Posterior cingulate gyrus (tissue), 11 donors: ENCODE results near the gene MACROD2.

Experiments used
- DNase-seq, 10 donors: peaks; one replicate each; pipeline versions ENCODE4 v3.0.0 to v3.0.0-alpha.2; 2020 to 2021; ENCODE audit warnings: mixed read lengths in 3 of 10
- intact Hi-C: fragments of 100-400 bp; cut with DNase I; formaldehyde crosslinking; loops from one replicate; pipeline ENCODE4 v1.15.1; 2023

Gene MACROD2

GRCh38 chr20:15556869-15557268, 1561.6 kb downstream of the MACROD2 start:
- DNase-seq, result no peak
- intact Hi-C loops, result no loop called here

DNA sequence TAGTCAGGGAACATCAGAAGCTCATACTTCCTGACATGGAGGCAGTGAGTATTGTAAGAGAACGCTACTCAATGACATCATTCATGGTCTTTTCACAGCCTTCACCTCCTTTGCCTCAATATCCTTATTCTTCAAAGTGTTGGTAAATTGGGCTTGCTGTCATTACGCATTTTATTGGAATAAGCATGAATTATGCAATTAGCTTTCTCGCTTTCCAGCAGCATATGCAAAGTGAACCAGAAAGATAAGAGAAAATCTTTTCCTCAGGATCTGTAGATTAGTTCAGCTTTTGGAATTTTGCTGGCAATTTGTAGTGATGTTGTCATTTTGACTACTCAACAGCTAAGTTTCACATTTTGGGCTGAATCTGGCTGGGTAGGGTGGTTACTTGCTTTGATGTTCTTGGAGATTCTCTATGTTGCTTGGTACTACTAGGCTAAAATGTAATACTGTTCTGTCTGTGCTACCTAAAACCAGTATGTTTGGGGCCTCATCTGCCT, 1565.8 kb downstream of the MACROD2 start:
- no peak for DNase-seq
- intact Hi-C loops, result loop anchor here (10.0 kb wide), 1 partner anchor 194 kb away; no protein-coding TSS in a partner anchor

DNA sequence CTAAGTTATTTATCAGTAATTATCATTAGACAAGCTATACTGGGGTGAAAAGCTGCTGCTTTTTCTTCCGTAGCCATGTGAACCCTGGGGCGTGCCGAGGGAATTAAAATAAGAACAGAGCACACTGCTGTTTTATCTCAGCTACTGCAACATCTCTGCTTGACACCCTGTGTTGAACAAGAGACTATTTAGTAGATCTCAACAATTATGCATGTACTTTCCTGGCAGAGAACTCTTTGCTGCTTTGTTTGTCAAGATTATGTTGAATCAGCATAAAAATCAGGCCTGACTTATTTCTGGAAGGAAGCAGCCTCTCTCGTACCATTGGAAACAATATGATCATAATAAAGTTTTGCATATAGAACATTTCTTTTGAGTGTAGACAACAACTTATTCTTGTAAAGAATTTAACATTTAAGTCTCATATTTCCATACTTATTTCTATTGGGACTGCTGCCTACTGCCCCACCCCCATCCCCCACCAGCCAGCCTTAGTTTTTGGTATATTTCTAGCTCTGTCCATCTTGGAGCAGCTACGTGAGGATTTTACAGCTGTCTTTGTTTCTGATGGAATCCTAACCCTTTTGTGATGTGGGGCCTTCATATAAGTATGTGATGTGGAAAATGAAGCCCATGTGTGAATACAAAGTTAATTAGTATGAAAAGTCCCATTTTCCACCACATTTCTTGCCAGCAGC, 1566.5 kb downstream of the MACROD2 start:
- peak in 3 of 10 donors; percentile 39 to 74 (median 41) for DNase-seq
- intact Hi-C loops, result loop anchor here (10.0 kb wide), 1 partner anchor 193 kb away; no protein-coding TSS in a partner anchor

DNA sequence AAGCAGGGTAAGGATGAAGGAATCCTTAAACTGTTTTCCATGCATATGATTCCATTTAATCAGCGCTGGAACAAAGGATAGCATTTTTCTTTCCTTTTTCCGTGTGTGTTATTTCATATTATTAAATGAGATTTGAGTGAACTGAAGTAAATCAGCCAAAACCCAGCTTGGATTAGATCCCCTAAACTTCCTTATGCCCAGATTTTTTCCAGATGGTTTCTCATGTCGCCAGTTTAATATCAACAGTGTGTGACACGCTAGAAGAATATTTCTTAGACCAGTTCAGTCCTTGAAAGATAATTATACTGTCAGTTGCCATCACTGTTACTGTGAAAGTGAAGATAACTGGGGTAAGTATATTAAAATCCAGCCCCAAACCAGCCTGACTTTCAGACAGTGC, 1568.5 kb downstream of the MACROD2 start:
- DNase-seq, result no peak

DNA sequence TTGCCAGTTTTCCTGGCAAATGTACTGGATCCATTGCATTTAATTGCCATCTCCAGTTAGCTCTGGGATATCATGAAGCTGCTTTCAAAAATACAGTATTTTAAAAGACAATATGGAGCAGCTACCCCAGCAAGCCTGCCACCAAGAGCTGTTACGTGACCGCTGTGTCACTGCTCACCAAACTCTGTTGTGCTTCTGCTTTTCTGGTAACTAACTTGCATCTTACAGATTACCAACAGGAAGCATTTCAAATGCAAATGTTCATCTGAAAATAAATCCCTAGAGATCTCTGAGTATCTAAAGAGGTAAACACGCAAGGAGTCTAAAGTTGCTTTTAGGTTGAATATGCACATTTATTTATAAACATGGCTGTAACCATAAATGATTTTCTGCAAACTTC, 1569.7 kb downstream of the MACROD2 start:
- DNase-seq, result no peak
- intact Hi-C loops, result loop anchor here (10.0 kb wide), 1 partner anchor 190 kb away; no protein-coding TSS in a partner anchor

More for the DNA sequence above, 1568.5 kb downstream of the MACROD2 start:
- intact Hi-C loops, result loop anchor here (10.0 kb wide), 1 partner anchor 191 kb away; no protein-coding TSS in a partner anchor

GRCh38 chr20:15565786-15566185, 1570.5 kb downstream of the MACROD2 start:
- intact Hi-C loops, result loop anchor here (10.0 kb wide), 1 partner anchor 189 kb away; no protein-coding TSS in a partner anchor
- no peak for DNase-seq

DNA sequence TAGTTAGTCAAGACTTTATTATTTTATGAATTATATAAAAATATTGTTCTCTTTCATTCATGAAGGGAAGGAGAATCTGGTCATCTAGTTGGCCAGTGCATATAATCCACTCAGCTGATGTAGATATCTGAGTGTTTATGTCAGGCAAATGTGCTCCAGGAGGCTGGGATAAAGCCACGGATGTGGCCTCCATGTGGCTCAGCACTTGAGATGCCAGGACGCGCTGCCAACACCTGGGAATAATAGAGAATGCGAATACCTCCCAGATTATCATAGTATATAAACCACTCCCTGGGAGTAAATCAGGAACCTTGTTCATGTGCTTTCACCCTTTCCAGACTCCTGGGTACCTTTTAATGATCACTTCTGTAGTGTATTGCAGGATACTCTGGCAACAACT, 1571.9 kb downstream of the MACROD2 start:
- intact Hi-C loops, result loop anchor here (10.0 kb wide), 1 partner anchor 188 kb away; no protein-coding TSS in a partner anchor
- no peak for DNase-seq

GRCh38 chr20:15570156-15570555, 1574.8 kb downstream of the MACROD2 start:
- intact Hi-C loops, result no loop called here
- DNase-seq, result no peak

GRCh38 chr20:15571056-15571455, 1575.7 kb downstream of the MACROD2 start:
- intact Hi-C loops, result no loop called here
- DNase-seq, result no peak

DNA sequence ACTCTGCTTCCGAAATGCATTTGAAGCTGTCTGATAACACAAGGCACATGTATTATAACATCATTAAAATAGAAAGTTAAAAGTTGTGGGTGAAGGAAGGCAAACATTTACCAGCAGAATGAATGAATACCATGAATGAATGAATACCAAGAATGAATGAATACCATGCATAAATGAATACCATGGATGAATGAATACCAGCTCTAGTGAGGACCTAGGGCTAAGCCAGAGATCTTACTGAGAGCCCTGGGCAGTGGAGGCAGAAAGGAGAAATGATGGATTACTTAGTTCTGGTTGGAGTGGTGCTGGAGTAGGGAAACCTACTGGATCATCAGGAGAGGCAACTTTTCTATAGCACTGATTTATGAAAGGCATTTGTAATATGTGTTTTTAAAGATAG, 1579.9 kb downstream of the MACROD2 start:
- DNase-seq, result no peak
- intact Hi-C loops, result loop anchor here (2.0 kb wide), 1 partner anchor 16 kb away; no protein-coding TSS in a partner anchor

GRCh38 chr20:15576411-15576810, 1581.1 kb downstream of the MACROD2 start:
- intact Hi-C loops, result no loop called here
- DNase-seq, result no peak

GRCh38 chr20:15578113-15578512, 1582.8 kb downstream of the MACROD2 start:
- intact Hi-C loops, result no loop called here
- DNase-seq, result no peak

DNA sequence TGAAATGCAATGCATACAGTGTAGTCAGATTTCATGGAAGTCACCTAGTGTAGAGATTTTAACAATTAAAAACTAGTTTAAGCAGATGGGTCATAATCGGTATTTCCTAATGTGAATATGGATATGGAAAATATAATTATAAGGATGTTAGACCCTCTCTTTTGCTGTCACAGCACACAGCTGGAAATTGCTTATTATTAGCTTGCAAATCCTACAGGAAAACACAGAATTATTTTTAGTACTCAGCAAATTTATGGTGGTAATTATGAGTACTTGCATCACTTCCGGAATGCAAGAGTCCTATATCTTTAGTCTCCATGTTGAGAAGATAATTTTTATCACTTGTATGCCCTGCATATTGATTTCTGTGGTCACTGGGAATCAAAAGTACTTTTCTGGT, 1584.4 kb downstream of the MACROD2 start:
- intact Hi-C loops, result no loop called here
- no peak for DNase-seq

GRCh38 chr20:15582146-15582760, 1586.9 kb downstream of the MACROD2 start:
- intact Hi-C loops, result no loop called here

DNA sequence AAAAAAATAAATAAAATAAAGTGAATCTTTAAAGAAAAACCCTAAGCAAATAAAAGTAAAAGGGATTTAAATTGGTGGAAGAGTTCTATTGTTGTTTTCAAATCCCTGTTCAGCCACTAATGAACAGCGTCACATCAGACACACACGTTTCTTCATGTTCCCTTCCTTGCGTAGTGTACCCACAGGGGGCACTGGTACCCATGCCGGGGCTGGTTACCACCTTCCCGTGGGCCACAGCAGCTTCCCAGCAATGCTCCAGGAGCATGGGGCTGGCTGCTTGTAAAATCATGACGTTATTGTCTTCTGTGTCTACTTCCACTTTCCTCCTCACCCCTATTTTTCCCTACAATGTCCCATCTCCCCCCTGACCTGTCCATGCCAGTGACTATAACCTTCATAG, 1589.2 kb downstream of the MACROD2 start:
- intact Hi-C loops, result no loop called here
- no peak for DNase-seq

More at GRCh38 chr20:15582146-15582760, 1586.9 kb downstream of the MACROD2 start:
- DNase-seq, result no peak

- no peak for DNase-seq
- intact Hi-C loops, result no loop called here
Measured at GRCh38 chr20:15593081-15593480, 1597.8 kb downstream of the MACROD2 start.

DNA sequence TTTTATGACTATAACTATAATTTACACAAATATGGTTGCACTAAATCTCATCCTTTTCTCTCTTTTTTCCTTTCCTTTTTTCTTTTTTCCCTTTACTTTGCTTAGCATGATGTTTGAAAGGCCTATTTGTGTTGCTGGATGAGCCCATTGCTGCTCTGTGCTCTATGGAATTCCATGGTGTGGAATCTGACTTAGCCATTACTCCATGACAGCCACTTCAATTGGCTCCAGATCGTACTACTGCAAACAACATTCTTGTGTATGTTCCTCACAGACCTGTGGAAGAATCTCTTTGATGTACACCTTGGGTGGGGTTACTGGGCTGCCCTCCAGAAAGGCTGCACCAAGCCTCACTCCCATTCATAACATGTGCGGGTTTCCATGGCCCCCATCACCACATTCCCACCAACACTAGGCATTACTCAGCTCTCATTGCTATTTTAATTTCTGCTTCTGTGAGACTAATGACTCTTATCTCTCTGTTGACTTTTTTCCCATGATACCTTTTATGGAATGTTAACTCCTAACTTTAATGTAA, 1598.9 kb downstream of the MACROD2 start:
- DNase-seq, result no peak

GRCh38 chr20:15596220-15596890, 1601.0 kb downstream of the MACROD2 start:
- DNase-seq, result no peak
- intact Hi-C loops, result no loop called here

More for the DNA sequence above, 1598.9 kb downstream of the MACROD2 start:
- intact Hi-C loops, result no loop called here

GRCh38 chr20:15597306-15597705, 1602.0 kb downstream of the MACROD2 start:
- no peak for DNase-seq
- intact Hi-C loops, result no loop called here

DNA sequence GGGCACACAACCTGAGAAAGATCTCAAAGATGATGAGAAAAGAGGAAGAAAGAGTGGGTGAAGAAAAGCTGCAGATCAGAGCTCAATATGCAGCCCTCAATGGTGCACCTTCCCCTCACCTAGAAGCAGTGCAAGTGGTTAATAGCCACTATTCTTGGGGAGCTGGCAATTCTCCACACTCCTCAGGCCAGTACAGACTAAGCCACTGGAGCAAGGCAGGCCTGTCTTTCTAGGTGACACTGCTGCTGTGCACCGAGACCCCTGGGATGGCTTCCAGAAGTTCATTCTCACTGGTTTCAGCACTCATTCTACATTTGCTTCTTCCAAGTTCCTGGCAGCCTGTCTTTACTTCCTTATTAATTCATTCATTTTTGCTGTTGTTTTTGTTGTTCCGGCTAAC, 1604.6 kb downstream of the MACROD2 start:
- no peak for DNase-seq
- intact Hi-C loops, result no loop called here

- intact Hi-C loops, result no loop called here
Measured at GRCh38 chr20:15600565-15600964, 1605.2 kb downstream of the MACROD2 start.

More at GRCh38 chr20:15600565-15600964, 1605.2 kb downstream of the MACROD2 start:
- DNase-seq, result no peak
